GM19397 (cell line): ENCODE measurements around the gene CARD9.

Experiments
- ATAC-seq: cut with Tn5 transposase; IDR thresholded peaks from one replicate; pipeline ENCODE4 v1.9.1; 2021; ENCODE audit warnings: mild to moderate bottlenecking, moderate library complexity; ENCODE audit not compliant: unreplicated experiment

Gene CARD9

DNA sequence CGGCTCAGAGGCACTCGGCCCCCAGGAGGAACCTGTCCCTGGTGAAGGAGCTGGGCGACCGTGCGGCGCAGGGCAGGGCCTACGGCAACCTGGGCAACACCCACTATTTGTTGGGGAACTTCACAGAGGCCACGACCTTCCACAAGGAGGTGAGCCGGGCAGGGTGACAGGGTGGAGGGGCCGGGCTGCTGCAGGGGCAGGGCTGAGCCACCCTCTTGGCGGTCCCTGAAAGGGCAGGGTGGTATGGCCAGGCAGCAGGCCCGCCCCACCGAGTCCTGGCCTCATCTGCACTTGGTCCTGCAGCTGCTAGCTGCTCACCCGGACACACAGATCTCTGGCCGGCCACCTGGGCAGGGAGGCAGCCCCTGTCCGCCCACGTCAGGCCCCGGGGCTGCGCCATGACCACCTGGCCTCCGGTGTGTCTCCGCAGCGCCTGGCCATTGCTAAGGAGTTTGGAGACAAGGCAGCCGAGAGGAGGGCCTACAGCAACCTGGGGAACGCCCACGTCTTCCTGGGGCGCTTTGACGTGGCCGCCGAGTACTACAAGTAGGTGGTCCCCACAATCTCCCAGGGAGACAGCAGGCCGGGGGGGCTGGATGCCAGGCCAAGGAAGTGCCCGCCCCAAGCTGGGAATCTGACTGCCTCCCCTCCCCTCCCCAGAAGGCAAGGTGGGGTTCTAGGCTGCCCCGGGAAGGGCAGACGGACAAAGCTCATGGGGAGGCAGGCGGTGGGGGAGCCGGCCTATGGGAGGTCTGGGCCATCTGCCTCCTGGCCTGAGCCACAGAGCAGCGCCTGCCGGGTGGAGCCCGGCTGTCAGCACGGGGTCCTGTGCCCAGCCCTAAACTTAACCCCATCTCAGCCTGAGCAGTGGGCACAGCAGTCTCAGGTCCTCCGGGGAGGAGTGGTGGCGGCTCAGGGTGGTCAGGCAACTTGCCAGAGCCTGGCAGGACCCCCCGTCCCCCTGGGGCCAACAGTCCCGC, 35.8 kb downstream of the CARD9 start:
- no peak for ATAC-seq

DNA sequence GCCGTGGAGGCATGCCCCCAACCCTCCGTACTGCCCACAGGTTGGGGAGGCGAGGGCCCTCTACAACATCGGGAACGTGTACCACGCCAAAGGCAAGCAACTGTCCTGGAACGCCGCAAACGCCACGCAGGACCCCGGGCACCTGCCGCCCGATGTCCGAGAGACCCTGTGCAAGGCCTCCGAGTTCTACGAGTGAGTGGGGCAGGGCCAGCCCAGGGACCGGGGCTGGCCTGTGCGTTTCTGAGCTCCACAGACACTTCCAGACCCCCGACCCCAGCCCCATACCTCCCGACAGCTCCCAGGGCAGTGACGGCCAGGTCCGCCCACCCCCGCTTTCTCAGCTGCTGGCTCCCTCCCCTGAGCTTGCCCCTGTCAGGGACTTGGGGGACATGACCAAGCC, 36.6 kb downstream of the CARD9 start:
- no peak for ATAC-seq

DNA sequence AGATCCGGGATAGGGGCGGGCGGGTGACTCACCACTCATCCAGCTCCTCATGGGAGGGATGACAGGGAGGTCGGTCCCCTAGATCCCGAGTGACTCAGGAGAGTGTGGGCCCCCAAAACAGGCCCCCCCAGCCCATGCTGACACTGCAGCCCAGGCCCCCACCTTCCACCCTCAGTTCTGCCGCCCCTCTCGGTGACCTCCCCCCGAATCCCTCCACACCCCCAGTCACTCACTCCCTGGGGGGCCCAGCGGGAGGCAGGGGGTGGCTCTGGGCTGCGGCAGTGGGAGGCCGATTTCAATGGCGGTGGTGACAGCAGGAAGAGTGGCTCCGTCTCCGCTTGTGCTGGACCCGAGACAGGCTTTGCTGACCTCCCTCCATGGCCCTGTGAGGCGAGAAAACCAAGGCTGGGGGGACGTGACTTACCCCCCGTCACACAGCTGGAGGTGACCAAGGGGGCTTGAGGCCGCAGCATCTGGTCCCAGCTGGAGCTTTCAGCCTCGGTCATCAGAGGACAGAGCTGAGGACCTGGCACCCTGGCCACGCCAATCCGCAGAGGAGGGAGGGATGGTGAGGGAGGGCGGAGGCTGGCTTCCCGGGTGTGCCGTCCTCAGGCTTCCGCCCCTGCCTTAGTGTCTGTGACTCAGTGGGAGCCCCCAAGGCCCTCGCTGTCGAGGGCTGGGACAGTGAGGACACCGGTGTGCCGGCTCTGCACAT, 37.2 kb downstream of the CARD9 start:
- ATAC-seq, result no peak

DNA sequence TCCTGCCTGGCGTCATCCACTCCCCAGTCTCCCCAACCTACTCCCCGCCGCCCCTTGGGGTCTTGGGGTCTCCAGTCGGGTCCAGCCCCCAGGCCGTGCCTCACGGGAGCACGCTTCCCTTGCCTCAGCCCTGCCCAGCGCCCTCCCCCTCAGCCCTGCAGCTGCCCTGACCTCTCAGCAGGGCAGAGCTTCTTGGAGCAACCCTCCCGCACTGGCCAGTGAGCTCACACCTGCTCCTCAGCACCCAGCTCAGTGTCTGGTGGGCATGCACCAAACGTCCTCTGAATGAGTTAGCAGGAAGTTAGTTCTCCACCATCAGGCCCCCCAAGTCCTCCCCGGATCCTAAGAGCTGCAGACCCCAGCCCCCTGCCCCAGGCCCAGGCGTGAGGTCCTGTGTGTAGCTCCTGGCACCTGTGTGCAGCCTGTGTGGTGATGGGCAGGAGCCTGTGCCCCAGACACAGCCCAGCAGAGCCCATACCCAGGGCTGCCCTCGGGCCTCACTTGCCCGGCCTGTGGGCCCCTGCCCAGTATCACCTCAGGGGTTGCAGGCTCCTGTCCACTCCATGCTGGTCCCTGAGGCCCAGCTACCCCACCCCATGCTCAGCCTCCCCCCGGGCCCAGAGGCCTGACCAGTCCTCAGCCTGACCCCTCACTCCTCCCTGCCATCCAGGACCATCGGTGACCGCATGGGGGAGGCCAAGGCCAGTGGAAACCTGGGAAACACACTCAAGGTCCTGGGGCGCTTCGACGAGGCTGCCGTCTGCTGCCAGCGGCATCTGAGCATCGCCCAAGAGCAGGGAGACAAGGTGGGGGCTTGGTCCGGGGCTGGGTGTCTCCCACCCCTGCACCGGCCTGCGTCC, 37.9 kb downstream of the CARD9 start:
- no peak for ATAC-seq

DNA sequence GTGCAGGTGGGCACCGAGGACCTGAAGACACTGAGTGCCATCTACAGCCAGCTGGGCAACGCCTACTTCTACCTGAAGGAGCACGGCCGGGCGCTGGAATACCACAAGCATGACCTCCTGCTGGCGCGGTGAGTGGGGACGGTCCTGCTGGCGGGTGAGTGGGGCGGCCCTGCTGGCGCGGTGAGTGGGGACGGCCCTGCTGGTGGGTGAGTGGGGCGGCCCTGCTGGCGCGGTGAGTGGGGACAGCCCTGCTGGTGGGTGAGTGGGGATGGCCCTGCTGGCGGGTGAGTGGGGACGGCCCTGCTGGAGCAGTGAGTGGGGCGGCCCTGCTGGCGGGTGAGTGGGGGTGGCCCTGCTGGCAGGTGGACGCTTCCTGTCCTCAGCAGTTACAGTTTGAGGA, 38.9 kb downstream of the CARD9 start:
- ATAC-seq, result no peak

DNA sequence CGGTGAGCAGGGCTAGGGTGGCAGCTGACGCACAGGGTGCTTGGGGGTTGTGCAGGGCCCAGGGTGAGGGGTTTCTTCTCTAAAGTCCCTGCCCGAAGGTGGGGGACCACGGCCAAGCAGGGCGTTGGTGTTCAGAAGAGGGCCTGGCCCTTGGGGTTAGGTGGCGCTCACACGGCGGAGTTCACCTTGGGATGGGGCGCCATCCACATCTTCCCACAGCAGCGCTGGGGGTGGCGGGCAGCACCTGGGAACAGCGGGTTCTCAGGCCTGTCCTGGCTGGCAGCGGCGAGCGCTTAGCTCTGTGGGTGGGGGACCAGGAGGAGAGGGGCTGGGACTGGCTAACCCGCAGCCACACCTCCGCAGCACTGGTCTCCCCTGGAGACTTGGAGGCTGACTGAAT, 40.0 kb downstream of the CARD9 start:
- no peak for ATAC-seq

DNA sequence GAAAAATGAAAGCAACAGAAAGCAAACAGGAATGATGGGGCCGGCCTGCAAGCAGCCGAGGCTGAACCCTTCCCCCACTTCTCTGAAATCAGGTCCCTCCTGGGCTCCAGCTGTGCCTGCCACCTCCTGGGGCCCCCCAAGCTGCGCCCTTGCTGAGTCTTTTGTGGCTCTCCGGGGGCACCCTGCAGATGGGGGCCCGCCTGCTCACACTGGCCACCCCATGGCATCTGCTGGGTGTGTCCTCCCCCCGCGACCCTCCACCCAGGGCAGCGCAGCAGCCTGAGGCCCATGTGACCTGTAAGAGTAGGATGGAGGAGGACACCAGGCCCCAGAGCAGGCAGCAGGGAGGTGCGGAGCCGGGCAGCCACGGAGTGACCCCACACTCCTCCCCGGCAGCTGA, 40.4 kb downstream of the CARD9 start:
- no peak for ATAC-seq

DNA sequence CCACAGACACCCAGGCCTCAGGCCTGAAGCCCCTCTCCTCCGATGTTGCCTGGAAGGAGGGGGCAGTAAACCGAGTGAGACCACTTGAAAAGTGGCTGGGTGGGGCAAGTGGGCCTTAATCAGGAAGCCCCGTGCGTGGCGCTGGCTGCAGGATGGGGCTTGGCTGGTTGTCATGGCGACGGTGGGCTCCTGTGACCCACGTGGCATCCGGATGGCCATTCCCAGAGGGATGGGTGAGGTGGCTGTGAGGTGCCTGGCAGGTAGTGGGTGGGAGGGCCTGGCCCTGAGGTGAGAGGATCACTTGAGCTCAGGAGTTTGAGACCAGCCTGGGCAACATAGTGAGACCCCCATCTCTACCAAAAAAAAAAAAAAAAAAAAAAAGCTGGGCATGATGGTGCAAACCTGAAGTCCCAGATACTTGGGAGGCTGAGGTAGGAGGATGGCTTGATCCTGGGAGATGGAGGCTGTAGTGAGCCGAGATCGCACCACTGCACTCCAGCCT, 40.9 kb downstream of the CARD9 start:
- no peak for ATAC-seq

DNA sequence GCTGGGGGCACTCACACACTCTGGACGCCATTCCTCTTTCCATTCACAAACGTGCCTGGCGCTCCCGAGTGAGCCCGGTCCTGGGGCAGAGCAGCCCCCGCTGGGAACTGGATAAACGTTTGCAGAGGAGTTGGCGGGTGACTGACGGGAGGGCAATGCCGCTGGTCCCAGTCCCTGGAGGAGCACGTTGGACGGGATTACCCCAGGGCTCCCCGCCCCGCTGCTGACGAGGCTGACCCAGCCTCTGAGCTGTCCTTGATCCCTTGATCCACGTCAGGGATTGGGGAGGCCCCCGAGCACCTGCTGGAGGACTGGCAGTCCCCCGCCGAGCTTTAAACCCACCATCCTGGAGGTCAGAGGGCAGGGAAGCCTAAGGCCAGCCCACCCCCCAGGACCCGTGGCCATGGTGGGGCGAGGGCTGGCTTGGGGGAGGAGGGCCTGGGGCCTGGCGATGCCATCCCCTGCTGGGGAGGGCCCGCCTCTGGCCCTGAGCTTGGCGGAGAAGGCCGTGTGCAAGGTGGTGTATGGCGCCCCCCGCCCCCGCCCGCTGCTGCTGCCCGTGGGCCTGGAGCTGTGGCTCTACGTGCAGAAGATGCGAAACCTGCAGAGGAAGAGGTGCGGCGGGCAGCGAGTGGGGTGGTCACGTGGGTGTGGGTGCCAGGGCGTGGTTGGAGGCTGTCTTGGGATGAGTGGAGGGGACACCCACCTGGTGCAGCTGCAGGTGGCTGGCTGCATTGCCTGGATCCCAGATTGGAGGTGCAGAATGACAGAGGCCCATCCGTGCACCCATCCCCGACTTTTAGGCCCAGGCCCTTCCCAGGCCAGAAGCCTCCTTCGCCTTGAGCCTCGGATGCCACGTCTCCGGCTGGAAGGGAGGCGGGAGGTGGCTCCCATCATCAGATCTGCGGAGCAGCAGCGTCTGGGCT, 41.6 kb downstream of the CARD9 start:
- no peak for ATAC-seq

DNA sequence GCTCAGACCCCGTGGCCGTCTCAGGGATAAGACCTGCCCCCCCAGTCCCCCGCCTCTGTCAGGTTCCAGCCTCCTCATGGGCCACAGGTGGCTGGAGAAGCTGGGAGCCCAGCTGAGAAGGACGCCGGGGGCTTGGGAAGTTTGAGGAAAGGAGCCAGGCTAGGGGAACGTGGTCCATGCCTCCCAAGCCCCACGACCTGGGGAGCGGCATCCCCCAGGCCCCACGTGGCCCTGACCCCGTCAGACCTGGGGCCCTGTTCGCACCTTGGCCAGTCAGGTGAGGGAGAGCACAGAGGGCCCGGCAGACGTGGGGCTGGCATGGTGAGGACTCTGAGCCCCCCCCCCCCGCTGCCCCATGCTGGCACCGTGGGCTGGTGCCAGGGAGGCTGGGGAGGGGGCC, 42.4 kb downstream of the CARD9 start:
- no peak for ATAC-seq

DNA sequence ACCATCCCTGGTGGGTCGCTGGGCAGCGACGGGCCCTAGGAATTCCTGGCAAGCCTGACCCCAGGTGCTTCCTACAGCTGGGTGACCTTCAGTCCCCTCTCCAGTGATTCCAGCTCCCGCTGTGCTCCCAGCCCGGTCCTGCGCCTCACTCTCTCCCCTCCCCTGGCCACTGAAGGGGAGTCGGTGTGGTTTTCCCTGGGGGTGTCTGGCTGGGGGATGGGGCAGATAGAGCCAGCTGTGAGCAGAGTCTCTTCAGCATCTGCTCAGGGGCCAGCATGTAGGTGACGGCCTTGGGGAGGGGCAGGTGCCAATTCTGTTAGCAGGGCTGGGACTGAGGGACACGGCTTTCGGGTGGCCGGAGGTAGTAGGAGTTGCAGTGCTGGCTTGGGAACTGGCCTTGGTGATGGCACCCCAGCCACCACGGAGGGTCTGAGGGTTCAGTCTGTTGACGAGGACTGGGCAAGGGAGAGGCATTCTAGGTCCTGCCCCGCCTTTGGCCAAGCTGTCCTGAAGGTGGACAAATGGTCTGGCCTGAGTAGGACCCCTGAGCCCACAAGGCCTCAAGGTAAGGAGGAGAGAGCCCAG, 43.0 kb downstream of the CARD9 start:
- ATAC-seq, result no peak

DNA sequence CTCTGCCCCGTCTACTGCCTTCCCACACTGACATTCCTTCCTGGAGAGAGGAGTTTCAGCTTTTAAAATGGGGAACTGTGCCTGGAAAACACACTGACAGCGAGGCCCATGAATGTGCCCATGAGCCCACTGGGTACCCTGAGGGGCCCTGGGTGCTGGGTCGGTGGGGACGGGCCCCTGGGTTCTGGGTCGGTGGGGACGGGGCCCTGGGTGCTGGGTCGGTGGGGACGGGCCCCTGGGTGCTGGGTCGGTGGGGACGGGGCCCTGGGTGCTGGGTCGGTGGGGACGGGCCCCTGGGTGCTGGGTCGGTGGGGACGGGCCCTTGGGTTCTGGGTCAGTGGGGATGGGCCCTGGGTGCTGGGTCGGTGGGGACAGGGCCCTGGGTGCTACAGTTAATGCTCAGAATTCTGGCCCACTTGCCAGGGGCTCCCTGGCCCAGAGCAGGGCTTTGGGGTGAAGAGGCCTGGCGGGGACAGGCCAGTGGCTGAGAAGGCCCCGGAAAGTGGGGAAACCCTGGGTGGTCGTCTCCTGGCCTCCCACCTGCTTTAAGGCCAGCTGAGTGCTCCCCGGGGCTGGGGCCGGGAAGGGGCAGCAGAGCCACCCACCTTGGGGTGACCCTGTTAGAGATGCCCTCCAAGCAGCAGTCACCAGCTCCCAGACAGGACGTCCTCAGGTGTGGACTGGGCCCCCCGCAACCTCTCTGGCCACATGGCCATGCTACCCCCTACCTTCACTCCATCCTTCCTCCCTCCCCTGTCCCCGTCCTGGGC, 43.6 kb downstream of the CARD9 start:
- no peak for ATAC-seq

DNA sequence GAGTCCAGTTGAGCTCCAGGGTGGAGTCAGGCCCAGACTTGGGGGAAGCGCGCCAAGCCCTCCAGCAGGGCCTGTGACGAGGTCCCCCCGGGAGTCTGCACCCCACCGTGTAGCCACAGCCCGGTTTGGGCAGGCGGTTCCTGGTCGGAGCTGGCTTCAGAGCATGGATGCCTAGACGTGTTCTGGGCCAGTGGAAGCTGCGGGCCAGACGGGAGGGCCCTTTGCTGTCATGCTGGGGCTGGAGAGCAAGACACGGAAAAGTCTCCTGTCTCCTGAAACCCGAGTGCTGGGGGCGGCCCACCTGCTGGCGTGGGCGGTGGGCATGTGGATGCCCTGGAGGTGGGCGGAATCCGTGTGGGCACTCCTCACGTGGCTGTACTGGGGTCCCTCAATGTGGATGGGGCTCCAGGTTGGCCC, 44.2 kb downstream of the CARD9 start:
- no peak for ATAC-seq

DNA sequence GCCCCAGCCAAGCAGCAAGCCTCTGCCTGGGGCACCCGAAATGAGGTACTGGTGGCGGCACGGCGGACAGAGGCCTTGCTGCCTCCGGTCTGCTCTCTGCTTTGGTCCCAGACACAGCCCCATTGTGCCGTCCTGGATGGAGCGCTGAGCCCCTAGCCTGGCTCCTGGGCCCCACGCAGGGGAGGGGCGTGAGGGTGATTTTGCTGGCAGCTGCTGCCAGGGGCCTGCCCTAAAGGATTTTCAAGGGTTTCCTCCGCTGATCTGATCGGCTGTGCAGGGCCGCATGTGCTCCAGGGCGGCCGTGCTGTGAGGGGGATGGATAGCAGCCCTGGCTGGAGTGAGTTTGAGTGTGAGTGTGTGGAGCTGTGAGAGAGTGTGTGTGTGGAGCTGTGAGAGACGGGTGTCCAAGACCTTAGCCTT, 44.8 kb downstream of the CARD9 start:
- ATAC-seq, result no peak

DNA sequence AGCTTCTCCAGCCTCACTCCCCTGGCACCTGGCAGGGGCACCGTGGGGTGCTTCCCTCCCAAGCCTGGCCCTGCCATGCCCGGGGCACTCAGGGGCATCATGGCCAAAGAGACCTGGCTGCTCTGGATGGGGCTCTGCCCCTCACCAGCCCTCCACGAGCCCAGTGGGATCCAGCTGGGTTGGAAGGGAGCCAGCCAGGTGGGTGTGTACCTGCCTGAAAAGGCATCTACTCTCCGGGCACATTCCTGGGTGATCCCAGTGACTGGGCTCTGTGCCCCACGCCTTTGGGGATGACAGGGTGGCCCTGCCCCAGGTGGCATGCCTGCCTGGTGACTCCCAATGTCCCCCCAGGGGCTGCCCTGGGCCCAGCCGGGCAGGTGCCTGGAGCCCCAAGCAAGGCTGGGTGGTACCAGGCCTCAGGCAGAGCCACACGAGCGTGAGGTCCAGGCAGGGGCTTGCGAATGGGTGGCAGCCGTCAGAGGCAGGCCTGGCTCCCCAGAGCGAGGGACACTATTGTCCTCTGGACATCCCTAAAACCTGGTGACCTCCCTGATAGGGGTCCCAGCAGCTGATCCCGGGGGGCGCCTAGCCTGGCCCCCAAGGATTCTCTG, 45.4 kb downstream of the CARD9 start:
- no peak for ATAC-seq

DNA sequence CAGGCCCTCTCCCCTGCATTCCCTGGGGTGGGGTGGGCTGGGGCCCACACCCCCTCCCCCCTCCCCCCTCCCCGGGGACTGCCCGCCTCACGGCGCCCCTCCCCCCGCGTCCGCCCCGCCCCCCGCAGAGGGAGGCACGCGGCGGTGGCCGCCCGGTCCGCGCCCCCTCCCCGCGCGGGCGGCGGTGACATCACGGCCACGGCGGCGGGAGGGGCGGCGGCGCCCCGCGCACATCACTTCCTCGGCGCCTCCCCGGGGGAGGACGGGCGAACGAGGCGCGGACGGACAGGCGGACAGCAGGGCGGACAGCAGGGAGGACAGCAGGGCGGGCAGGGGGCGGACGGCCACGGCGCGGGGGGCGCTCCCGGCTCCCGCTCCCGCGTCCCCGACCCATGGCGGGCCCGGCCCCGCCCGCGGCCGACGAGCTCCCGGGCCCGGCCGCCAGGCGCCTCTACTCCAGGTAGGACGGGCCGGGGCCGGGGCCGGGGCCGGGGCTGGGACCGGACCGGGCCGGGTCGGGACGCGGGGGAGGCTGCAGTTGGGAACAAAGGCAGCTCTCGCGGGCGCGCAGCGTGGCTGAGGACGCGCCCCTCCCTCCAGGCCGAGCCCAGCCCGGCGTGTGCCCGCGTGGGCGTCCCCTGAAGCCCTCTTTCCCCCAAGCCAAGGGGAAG, 46.0 kb downstream of the CARD9 start, which contains the start of gene GPSM1:
Gene GPSM1 (plus strand): TSS at position 236 of the 671 bp plus-strand sequence. CDS start 157 bp downstream, at position 393.
- no peak for ATAC-seq

DNA sequence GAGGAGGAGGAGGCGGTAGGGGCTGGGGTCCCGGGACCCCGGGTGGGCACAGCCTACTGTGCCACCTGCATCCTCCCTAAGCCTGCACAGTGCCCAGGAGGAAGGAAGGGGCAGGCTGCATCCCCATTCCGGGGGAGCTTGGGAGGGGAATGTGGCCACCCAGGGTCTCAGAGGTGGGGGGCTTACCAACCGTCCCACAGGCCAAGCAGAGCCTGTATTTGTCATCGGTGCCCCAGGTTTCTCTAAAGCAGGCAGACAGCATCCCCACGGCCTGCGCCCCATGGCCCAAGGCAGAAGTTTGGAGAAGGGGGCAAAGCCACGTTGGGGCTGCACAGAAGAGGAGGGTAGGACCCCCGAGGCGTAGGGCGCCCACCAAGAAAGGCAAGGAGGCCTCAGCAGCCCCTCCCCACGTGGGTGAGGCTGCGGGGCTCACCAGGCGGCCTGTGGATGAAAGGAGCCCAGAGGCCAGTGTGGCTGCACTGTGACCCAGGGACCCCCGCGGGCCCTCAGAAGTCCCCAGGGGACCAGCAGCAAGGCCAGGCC, 46.6 kb downstream of the CARD9 start:
- ATAC-seq, result no peak
